ENCODE measurements around the gene BCLAF3. TPM values are rescaled to one million over a fixed set of nuclear protein-coding genes. Genes with fewer than 3 reads are reported as not detected.

Gene BCLAF3
- polyA plus RNA-seq, 2 of the 4 experiments (the other 2 are of a cell fraction), result 3.7 to 4.1 TPM

DNA sequence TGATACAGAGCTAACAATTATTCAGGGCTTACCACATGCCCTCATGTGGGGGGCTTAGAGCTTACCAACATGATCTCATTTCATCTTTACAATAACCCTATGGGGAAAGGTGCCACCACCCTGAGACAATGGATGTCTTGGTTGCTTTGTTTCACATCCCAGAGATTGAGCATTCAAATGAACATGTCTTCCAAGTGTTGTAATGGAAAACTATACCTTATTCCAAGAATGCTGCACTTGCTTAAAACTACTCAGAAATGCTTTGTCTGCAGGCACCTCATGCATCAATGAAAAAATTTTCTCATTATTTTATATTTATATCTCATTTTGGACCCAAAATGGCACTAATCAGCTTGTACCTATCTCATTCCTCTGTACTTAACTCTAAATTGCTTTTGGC is 34.6 kb downstream of the BCLAF3 start:
- FAIRE-seq, result no peak
- TF ChIP-seq KDM5A (IDR thresholded peaks at IDR 0.05) (no peak), SREBF2 (IDR thresholded peaks at IDR 0.05) (no peak), POLR2A (IDR thresholded peaks at IDR 0.05; ENCODE audit: low read length) (no peak), FOSB (CRISPR knock-in tag; IDR thresholded peaks at IDR 0.05) (no peak), FOSL2 (IDR thresholded peaks at IDR 0.05) (no peak), FOSL2 (CRISPR knock-in tag; IDR thresholded peaks at IDR 0.05) (no peak), ZNF302 (CRISPR knock-in tag; IDR thresholded peaks at IDR 0.05) (no peak), ESRRA (IDR thresholded peaks at IDR 0.05; ENCODE audit: borderline replicate concordance, low read length) (no peak), RAD21 (conservative IDR thresholded peaks at IDR 0.05 in 1 of 2, IDR thresholded peaks at IDR 0.05 in 1 of 2) (no peak), PBX3 (IDR thresholded peaks at IDR 0.05) (no peak), RNF2 (IDR thresholded peaks at IDR 0.05; ENCODE audit: borderline replicate concordance, low read depth) (no peak), RCOR1 (IDR thresholded peaks at IDR 0.05; ENCODE audit: low read depth, low read length) (no peak), ZSCAN20 (CRISPR knock-in tag; IDR thresholded peaks at IDR 0.05) (no peak), TFCP2L1 (CRISPR knock-in tag; IDR thresholded peaks at IDR 0.05) (no peak), CHD2 (IDR thresholded peaks at IDR 0.05; ENCODE audit: low read length, partially characterized antibody) (no peak)
- H3K9me3 ChIP-seq, result no peaks in the 10 kb centered on the region
- no peak for DNase-seq (ENCODE audit: low read depth in 1 of 2, low spot score in 1 of 2)
- ATAC-seq, result no peak
- no peak overlapping the region for H3K4me3 ChIP-seq
- H3K4me2 ChIP-seq, result no peak overlapping the region
- CTCF ChIA-PET, result interaction anchor here (2.0 kb wide), 1 partner anchor 11 kb away, joined by 8 read pairs; no protein-coding TSS in a partner anchor
- H3K4me1 ChIP-seq, result peaks cover 21% of the 10 kb centered on the region
- POLR2A ChIA-PET, result no interaction called here
- H3K27ac ChIP-seq, result no peak overlapping the region

DNA sequence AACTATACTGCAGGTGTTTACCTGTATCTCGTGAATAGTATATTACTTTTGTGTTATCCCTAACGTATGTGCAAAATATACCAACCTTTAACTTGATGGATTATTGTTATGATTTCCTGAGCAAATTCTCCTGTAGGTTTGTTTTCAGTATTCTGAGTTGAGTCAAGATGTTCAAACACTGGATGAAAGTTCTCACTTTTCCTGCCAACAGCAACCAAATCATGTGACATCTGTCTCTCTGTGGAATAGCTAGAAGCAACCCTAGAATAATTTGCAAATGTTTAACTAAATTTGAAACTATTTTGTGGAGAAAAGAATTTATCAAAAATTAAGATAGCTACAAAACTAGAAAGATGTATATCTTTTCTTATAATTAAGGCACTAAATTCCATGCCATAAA is 35.6 kb downstream of the BCLAF3 start:
- no peaks in the 10 kb centered on the region for H3K9me3 ChIP-seq
- CTCF ChIA-PET, result interaction anchor here (2.0 kb wide), 1 partner anchor 12 kb away, joined by 8 read pairs; no protein-coding TSS in a partner anchor
- no peak for DNase-seq (ENCODE audit: low read depth in 1 of 2, low spot score in 1 of 2)
- peaks cover 21% of the 10 kb centered on the region for H3K4me1 ChIP-seq
- 91% methylated on average over 2 of the region's 2 CpGs for WGBS (ENCODE audit: missing lambda C conversion rate)
- FAIRE-seq, result peak; percentile 49
- TF ChIP-seq, protein P1, sequence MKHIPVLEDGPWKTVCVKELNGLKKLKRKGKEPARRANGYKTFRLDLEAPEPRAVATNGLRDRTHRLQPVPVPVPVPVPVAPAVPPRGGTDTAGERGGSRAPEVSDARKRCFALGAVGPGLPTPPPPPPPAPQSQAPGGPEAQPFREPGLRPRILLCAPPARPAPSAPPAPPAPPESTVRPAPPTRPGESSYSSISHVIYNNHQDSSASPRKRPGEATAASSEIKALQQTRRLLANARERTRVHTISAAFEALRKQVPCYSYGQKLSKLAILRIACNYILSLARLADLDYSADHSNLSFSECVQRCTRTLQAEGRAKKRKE (CRISPR knock-in tag; IDR thresholded peaks at IDR 0.05; ENCODE audit: low read depth), result no peak
- TF ChIP-seq CHD2 (IDR thresholded peaks at IDR 0.05; ENCODE audit: low read length, partially characterized antibody) (no peak), TP53 (CRISPR knock-in tag; IDR thresholded peaks at IDR 0.05) (no peak), RFX5 (IDR thresholded peaks at IDR 0.05) (no peak), MAFK (IDR thresholded peaks at IDR 0.05; ENCODE audit: partially characterized antibody) (no peak), NPAS2 (CRISPR knock-in tag; IDR thresholded peaks at IDR 0.05; ENCODE audit: borderline replicate concordance) (no peak)
- H3K4me2 ChIP-seq, result no peak overlapping the region
- H3K4me3 ChIP-seq, result no peak overlapping the region
- H3K27ac ChIP-seq, result no peak overlapping the region
- POLR2A ChIA-PET, result no interaction called here
- ATAC-seq, result no peak

GRCh38 chrX:19954335-19955096 is 36.3 kb downstream of the BCLAF3 start:
- H3K27ac ChIP-seq, result no peak overlapping the region
- ChIA-PET CTCF (interaction anchor here (0.7 kb wide), 1 partner anchor 86 kb away, joined by 3 read pairs; no protein-coding TSS in a partner anchor), POLR2A (no interaction called here)
- TF ChIP-seq CHD4 (IDR thresholded peaks at IDR 0.05; ENCODE audit: borderline replicate concordance) (no peak), CEBPB (IDR thresholded peaks at IDR 0.05) (peak; percentile 47 to 53; a peak in 3 of 4 replicates)
- TF ChIP-seq, protein P2, sequence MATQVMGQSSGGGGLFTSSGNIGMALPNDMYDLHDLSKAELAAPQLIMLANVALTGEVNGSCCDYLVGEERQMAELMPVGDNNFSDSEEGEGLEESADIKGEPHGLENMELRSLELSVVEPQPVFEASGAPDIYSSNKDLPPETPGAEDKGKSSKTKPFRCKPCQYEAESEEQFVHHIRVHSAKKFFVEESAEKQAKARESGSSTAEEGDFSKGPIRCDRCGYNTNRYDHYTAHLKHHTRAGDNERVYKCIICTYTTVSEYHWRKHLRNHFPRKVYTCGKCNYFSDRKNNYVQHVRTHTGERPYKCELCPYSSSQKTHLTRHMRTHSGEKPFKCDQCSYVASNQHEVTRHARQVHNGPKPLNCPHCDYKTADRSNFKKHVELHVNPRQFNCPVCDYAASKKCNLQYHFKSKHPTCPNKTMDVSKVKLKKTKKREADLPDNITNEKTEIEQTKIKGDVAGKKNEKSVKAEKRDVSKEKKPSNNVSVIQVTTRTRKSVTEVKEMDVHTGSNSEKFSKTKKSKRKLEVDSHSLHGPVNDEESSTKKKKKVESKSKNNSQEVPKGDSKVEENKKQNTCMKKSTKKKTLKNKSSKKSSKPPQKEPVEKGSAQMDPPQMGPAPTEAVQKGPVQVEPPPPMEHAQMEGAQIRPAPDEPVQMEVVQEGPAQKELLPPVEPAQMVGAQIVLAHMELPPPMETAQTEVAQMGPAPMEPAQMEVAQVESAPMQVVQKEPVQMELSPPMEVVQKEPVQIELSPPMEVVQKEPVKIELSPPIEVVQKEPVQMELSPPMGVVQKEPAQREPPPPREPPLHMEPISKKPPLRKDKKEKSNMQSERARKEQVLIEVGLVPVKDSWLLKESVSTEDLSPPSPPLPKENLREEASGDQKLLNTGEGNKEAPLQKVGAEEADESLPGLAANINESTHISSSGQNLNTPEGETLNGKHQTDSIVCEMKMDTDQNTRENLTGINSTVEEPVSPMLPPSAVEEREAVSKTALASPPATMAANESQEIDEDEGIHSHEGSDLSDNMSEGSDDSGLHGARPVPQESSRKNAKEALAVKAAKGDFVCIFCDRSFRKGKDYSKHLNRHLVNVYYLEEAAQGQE (IDR thresholded peaks at IDR 0.05), result no peak
- WGBS (ENCODE audit: missing lambda C conversion rate), result 85% methylated on average over 2 of the region's 2 CpGs
- H3K4me1 ChIP-seq, result peaks cover 21% of the 10 kb centered on the region
- no peak overlapping the region; the same call in 2 of the 3 replicates for H3K4me2 ChIP-seq
- H3K9me3 ChIP-seq, result no peaks in the 10 kb centered on the region
- ATAC-seq (no peak), FAIRE-seq (no peak), DNase-seq (ENCODE audit: low read depth in 1 of 2, low spot score in 1 of 2) (no peak)
- H3K4me3 ChIP-seq, result no peak overlapping the region
